BJ (cell line): ENCODE data around the gene TRPV3. TPM values are rescaled to one million over a fixed set of nuclear protein-coding genes. Genes with fewer than 3 reads are reported as not detected.
"Not testable (repeated sequence)": the region's sequence is repeated elsewhere in the genome, so short reads cannot be mapped to it uniquely, and the experiment has no call there.

ENCODE experiments used
- CTCF ChIA-PET: fragments of 350-600 bp; formaldehyde crosslinking; extraction: SDS; loops from one replicate; lab custom pipeline; 2021; ENCODE audit warnings: antibody characterized with exemption, inconsistent platforms; lab: Yijun Ruan, JAX
- POLR2A ChIA-PET: fragments of 300-600 bp; sonication (Branson Sonifier 250); formaldehyde crosslinking; extraction: SDS; loops from one replicate; lab custom pipeline; 2021; ENCODE audit warnings: antibody characterized with exemption; lab: Charles Lee
- DNase-seq: peaks from one replicate; pipeline ENCODE4 v3.0.0-alpha.2; 2011; ENCODE audit warnings: low read depth
- H3K27me3 ChIP-seq: 2 replicates; pipeline ENCODE4 v1.6.0; 2011; ENCODE audit warnings: low read length; ENCODE audit not compliant: control insufficient read depth, insufficient read depth
- H3K36me3 ChIP-seq: 2 replicates; pipeline ENCODE4 v1.5.1; 2011; ENCODE audit warnings: low read length; ENCODE audit not compliant: control insufficient read depth, insufficient read depth
- H3K4me3 ChIP-seq: 2 replicates; pipeline ENCODE4 v1.5.1; 2011; ENCODE audit warnings: low read depth, mild to moderate bottlenecking, control low read depth, low read length
- polyA plus RNA-seq: library from polyadenylated mRNA; depleted of rRNA; stranded (reverse); fragments of >200 nt; gene quantifications from 2 replicates; pipeline ENCODE4 v1.2.3, GENCODE V29; 2011
- TF ChIP-seq, protein P1 (sequence below): IDR thresholded peaks from 2 replicates; pipeline ENCODE4 v1.5.1; 2011; ENCODE audit warnings: low read depth, mild to moderate bottlenecking, control low read depth, inconsistent platforms, low read length, moderate library complexity; ENCODE audit not compliant: insufficient read depth

Gene TRPV3
- polyA plus RNA-seq, 1 experiment = 0.56 TPM

DNA sequence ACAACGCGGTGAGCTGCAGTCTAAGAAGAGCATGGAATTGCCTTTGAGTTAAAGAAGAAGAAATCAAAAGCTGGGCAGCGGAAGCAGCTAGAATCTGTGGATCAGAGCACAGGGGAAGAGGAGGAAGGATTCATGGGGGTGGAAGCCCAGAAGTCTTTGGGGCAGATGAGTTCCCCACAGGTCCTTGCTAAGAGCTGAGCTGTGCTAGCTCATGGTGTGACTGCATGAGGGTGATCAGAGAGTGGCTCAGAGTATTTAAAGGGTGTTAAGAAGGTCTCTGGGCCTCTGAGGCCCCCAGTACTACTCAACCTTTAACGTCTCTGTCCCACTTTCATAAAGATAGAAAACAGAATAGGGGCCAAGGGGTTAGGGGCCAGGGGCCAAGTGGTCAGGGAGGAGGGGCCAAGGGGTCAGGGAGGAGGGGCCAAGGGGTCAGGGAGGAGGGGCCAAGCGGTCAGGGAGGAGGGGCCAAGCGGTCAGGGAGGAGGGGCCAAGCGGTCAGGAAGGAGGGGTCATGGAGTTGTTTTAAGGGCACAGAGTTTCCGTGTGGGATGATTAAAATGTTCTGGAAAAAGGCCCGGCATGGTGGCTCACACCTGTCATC lies 12.0 kb upstream of the TRPV3 start:
- Histone ChIP-seq H3K36me3 (peaks cover 8% of the 10 kb centered on the region; the same call in 1 of the 2 replicates), H3K27me3 (no peaks in the 10 kb centered on the region), H3K4me3 (no peak overlapping the region)
- CTCF ChIA-PET = no interaction called here
- POLR2A ChIA-PET = no interaction called here
- TF ChIP-seq, protein P1, sequence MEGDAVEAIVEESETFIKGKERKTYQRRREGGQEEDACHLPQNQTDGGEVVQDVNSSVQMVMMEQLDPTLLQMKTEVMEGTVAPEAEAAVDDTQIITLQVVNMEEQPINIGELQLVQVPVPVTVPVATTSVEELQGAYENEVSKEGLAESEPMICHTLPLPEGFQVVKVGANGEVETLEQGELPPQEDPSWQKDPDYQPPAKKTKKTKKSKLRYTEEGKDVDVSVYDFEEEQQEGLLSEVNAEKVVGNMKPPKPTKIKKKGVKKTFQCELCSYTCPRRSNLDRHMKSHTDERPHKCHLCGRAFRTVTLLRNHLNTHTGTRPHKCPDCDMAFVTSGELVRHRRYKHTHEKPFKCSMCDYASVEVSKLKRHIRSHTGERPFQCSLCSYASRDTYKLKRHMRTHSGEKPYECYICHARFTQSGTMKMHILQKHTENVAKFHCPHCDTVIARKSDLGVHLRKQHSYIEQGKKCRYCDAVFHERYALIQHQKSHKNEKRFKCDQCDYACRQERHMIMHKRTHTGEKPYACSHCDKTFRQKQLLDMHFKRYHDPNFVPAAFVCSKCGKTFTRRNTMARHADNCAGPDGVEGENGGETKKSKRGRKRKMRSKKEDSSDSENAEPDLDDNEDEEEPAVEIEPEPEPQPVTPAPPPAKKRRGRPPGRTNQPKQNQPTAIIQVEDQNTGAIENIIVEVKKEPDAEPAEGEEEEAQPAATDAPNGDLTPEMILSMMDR = no peak
- no peak for DNase-seq

GRCh38 chr17:3566551-3566950 lies 8.9 kb upstream of the TRPV3 start:
- Histone ChIP-seq H3K4me3 (no peak overlapping the region), H3K27me3 (no peaks in the 10 kb centered on the region), H3K36me3 (peaks cover 4% of the 10 kb centered on the region; the same call in 1 of the 2 replicates)
- ChIA-PET POLR2A (no interaction called here), CTCF (no interaction called here)
- no peak for DNase-seq
- TF ChIP-seq, protein P1 = no peak

DNA sequence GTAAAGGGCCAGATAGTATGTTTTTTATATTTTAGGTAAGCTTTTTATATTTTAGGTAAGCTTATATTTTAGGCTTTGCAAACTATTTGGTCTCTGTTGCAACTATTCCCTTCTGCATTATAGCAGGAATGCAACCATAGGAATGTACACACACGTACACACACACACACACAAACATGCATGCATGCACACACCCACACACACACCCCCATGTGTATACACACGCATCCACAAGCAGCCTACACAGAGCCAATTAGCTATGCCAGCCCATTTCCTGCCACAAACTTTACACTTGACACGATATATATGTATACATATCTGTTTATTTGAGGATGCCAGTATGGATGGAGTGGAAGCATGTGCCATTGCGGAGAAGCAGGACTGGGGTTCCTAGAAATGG lies 7.5 kb upstream of the TRPV3 start:
- TF ChIP-seq, protein P1 = no peak
- DNase-seq = no peak
- peaks cover 1% of the 10 kb centered on the region; the same call in 1 of the 2 replicates for H3K36me3 ChIP-seq
- ChIA-PET CTCF (interaction anchor here (0.9 kb wide), 1 partner anchor 9 kb away, joined by 3 read pairs; no protein-coding TSS in a partner anchor), POLR2A (no interaction called here)
- H3K4me3 ChIP-seq = no peak overlapping the region
- H3K27me3 ChIP-seq = no peaks in the 10 kb centered on the region

DNA sequence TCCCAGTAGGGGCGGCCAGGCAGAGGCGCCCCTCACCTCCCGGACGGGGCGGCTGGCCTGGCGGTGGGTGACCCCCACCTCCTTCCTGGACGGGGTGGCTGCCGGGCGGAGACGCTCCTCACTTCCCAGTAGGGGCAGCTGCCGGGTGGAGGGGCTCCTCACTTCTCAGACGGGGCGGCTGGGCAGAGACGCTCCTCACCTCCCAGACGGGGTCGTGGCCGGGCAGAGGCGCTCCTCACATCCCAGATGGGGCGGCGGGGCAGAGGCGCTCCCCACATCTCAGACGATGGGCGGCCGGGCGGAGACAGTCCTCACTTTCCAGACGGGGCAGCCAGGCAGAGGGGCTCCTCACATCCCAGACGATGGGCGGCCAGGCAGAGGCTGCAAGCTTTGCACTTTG lies 6.6 kb upstream of the TRPV3 start:
- H3K27me3 ChIP-seq, DNase-seq, H3K36me3 ChIP-seq, H3K4me3 ChIP-seq, POLR2A ChIA-PET: not testable (repeated sequence)
- CTCF ChIA-PET = interaction anchor here (0.9 kb wide), 1 partner anchor 8 kb away, joined by 3 read pairs; no protein-coding TSS in a partner anchor

- DNase-seq = no peak
- Histone ChIP-seq H3K27me3 (no peaks in the 10 kb centered on the region), H3K4me3 (no peak overlapping the region), H3K36me3 (no peaks in the 10 kb centered on the region)
- CTCF ChIA-PET = interaction anchor here (0.9 kb wide), 1 partner anchor 16 kb away, joined by 3 read pairs; no protein-coding TSS in a partner anchor
- POLR2A ChIA-PET = no interaction called here
- TF ChIP-seq, protein P1 = no peak
Observed at GRCh38 chr17:3559270-3559645, 1.6 kb upstream of the TRPV3 start.
